AML-193 (cell line): ENCODE data around the gene ANGPTL8.

Source experiments
- DNase-seq, 2 experiments: peaks; one replicate each; lab custom pipeline; 2025; lab: John Stamatoyannopoulos, UW

Gene ANGPTL8

GRCh38 chr19:11261431-11261970 is 22.1 kb downstream of the ANGPTL8 start:
- DNase-seq, result no peak

GRCh38 chr19:11261971-11262839 is 22.8 kb downstream of the ANGPTL8 start, which contains the start of gene DOCK6:
DOCK6 (minus strand) TSS chr19:11262524; CDS start chr19:11262440, 84 bp downstream.
- DNase-seq, result no peak

- DNase-seq, result no peak
Observed at GRCh38 chr19:11263726-11264125, 24.3 kb downstream of the ANGPTL8 start.

GRCh38 chr19:11264452-11265176 is 25.2 kb downstream of the ANGPTL8 start:
- DNase-seq, result no peak

GRCh38 chr19:11265177-11265784 is 25.9 kb downstream of the ANGPTL8 start:
- no peak for DNase-seq

GRCh38 chr19:11265785-11266236 is 26.4 kb downstream of the ANGPTL8 start:
- no peak for DNase-seq

GRCh38 chr19:11267316-11268085 is 28.1 kb downstream of the ANGPTL8 start:
- no peak for DNase-seq

GRCh38 chr19:11268783-11269267 is 29.4 kb downstream of the ANGPTL8 start:
- DNase-seq, result no peak

- DNase-seq, result no peak
Observed at GRCh38 chr19:11269408-11269807, 30.0 kb downstream of the ANGPTL8 start.

- no peak for DNase-seq
Observed at GRCh38 chr19:11273296-11273695, 33.9 kb downstream of the ANGPTL8 start.

- no peak for DNase-seq
Observed at GRCh38 chr19:11273989-11274388, 34.6 kb downstream of the ANGPTL8 start.

- no peak for DNase-seq
Observed at GRCh38 chr19:11274533-11275086, 35.2 kb downstream of the ANGPTL8 start.

- no peak for DNase-seq
Observed at GRCh38 chr19:11278670-11279069, 39.3 kb downstream of the ANGPTL8 start.

GRCh38 chr19:11279505-11280236 is 40.3 kb downstream of the ANGPTL8 start:
- peak; percentile 80 to 86 for DNase-seq

GRCh38 chr19:11281356-11282049 is 42.1 kb downstream of the ANGPTL8 start:
- DNase-seq, result no peak

- DNase-seq, result no peak
Observed at GRCh38 chr19:11284515-11284914, 45.1 kb downstream of the ANGPTL8 start.

GRCh38 chr19:11286312-11286974 is 47.0 kb downstream of the ANGPTL8 start:
- no peak for DNase-seq

- DNase-seq, result peak; percentile 36 to 47
Observed at GRCh38 chr19:11288349-11288748, 48.9 kb downstream of the ANGPTL8 start.

GRCh38 chr19:11290256-11290655 is 50.8 kb downstream of the ANGPTL8 start:
- DNase-seq, result no peak
